CD4-positive, alpha-beta T cell treated with Interleukin-4 for 4 hours (primary cell): Measurements from ENCODE around the gene CRACDL.
"Not testable (repeated sequence)": the region's sequence is repeated elsewhere in the genome, so short reads cannot be mapped to it uniquely, and the experiment has no call there.

Source experiments
- DNase-seq: peaks from one replicate; pipeline ENCODE4 v3.0.0-alpha.2; 2020

The CRACDL gene

DNA sequence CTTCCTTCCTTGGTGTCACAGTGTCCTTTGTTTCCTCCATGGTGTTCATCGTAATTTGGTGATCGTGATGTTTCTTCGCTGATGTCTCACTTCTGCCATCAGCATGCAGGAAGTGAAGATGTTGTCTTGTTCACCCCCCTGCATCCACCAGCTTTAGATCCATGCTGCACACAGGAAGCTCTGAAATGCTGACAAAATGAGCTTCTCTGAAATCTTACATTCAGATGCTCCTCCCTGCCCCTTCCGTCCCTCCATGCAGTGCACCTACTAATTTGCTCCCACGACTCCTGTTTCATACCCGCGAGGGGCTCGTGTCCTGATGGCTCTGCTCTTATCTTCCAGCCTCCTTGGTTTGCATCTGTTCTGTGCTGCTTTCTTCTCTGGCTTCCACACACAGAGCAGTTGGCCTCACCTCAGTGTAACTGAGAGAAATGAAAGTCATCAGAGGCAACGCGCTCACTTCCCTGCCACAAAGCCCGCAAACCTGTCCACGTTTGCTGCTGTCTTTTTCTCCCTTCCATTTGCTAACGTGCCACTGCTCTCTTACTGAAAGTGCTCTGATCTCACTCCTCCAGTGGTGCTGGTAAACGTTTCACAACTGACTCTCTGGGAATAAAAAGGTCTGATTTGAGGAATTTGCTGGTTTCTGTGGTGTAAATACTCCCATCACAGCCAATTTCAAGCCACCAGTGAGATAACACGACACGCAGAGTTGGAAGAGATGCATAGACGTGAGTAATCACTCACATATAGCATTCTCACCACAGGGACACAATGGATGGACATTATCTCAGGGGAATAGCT lies 164.1 kb downstream of the CRACDL start:
- peak; percentile 88 for DNase-seq

GRCh38 chr2:98771264-98771663 lies 164.8 kb downstream of the CRACDL start:
- no peak for DNase-seq

DNA sequence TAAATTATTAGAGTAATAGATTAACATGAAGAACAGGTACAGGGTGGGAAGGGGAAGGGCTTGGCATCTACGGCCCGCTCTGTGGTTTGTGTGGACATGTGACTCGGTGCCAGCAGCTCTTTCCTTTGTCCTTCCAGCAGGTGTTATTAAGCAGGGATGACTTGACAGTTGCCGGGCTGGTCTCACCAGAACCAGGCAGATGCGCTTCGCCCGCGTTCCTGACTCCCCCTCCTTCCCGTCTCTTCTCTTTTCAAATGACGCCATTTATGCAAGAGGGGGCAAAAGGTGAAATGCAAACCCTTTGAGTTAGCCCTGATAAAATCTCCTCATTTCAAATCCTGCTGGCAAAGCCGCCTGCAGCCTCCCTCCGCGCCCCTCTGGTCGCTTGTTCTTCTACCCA lies 166.2 kb downstream of the CRACDL start:
- peak; percentile 33 for DNase-seq

GRCh38 chr2:98769114-98769476 lies 166.9 kb downstream of the CRACDL start:
- no peak for DNase-seq

DNA sequence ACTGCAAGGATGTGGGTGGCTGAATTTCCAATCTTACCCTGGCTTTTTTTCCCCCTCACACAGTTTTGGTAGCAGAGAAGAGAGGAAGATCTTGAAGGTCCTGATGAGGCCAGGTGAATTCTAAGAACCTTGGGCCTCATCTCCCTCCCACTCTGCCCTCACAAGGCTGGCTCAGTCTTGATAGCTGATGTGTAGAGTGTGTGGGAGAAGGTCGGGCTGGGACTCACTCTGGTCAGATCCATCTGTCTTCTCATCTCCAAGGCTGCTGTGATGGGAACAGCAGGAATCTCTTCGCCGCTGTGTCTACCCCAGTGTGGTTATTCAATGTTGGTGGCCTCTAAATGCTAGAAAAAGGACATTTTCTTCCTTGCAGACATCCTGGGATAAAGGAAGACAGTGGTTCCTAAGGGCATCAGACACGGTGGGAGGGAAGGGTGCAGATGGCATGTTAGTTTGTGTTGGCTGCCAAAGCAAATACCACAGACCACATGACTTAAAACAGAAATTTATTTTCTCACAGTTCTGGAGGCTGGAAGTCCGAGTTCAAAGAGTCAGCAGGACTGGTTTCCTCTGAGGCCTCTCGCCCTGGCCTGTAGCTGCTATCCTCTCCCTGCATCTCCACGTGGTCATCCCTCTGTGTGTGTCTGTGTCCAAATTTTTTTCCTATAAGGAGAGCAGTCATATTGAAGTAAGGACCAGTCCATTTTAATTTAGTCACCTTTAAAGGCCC lies 167.5 kb downstream of the CRACDL start:
- peak; percentile 59 for DNase-seq

- no peak for DNase-seq
These were observed 171.5 kb downstream of the CRACDL start for GRCh38 chr2:98764499-98764898.

DNA sequence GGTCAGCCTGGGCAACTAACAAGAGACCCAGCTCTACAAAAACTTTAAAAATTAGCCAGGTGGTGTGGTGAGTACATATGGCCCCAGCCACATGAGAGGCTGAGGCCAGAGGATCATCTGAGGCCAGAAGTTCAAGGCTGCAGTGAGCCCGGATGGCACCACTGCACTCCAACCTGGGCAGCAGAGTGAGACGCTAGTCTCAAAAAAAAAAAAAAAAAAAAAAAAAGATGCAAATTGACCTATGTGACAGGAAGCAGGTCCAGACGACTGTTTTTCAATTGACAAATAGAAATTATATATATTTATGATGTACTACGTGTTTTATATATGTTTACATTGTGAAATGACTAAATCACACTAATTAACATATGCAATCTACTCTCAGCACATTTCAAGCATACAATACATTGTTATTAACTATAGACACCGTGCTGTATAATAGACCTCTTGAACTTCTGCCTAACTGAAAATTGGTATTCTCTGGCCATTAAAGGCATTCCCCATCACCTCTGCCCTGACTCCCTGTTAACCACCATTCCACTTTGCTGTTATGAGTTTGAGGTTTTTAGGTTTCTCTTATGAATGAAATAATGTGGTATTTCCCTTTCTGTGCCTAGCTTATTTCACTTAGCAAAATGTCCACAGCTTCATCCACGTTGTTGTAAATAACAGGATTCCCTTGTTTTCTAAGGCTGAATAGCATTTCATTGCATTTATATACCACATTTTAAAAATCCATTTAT lies 172.6 kb downstream of the CRACDL start:
- no peak for DNase-seq

- no peak for DNase-seq
These were observed 174.1 kb downstream of the CRACDL start for GRCh38 chr2:98761909-98762308.

DNA sequence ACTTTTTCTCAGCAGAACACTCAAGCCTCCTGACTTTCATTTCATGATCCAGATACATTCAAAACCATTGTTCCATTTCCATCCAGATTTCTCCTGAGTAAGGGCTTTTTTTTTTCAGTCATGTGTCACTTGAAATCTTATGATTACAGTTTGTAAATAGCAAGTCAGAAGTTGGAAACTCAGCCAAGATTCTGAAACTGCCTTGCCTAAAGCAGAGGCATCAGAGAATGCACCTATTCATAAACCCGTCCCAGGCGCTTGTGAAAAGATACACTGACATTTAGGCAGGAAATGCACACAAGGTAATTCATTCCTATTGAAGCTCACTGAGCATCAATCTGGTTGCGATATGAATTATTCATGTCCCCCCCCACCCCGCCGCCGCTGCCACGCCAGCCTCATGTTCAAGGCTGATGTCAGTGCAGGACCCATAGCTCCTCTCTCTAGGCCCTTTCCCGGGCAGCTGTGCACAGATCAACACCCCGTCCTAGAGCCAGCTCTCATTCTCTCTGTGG lies 174.7 kb downstream of the CRACDL start:
- DNase-seq, result peak; percentile 69

DNA sequence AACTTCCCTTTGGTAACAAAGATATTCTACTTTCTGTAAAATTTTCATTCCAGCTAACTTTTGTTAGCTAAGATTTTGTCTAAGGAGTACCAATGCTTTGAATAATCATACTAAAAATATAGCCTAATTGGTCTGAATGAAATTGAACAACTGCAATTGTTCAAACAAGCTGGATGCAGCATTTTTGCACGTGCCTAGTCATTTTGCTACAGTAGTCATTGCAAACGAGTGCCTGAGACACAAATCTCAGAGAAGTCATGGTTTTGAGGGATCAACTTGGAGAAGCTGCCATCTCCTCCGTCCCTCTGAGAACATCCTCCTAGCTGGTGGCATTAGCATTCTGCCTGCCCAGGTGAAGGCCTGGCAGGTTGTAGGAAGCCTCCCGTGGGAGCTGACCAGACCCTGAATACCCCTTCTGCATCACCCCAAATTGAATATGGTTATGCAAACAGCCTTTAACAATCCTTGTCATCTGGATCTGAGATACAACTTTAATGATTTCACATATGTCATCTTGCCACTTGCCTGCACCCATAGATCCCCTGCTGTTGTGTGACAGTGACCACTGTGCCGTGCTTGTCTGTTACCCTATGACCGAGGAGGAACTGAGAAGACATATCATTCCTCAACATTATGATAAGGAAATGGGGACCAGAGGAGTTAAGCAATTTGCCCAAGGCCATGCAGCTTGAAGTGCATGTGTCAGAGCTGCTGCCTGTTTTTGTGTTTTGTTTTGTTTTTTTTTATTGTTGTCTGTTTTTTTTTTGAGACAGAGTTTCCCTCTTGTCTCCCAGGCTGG lies 176.0 kb downstream of the CRACDL start:
- DNase-seq, result no peak

DNA sequence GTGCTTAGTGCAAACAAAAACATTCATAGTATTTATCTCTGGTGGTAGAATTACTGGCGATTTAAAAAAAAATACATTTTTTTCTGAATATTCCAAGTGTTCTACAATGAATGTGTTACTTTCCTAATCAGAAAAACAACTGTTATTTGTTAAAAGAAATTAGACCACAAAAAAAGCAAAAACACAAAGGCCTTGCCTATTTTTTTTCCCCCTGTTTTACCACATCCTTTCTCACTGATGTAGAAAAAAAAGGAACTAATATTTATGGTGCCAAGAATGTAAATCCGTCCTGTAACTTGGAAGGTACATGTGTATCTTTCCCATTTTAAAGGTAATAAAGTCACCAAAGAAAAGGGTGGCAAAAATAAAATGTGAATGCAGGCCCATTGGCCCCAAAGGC lies 176.7 kb downstream of the CRACDL start:
- DNase-seq, result peak; percentile 33

- DNase-seq, result peak; percentile 86
These were observed 178.1 kb downstream of the CRACDL start for GRCh38 chr2:98757904-98758421.

GRCh38 chr2:98753801-98754200 lies 182.2 kb downstream of the CRACDL start:
- no peak for DNase-seq

DNA sequence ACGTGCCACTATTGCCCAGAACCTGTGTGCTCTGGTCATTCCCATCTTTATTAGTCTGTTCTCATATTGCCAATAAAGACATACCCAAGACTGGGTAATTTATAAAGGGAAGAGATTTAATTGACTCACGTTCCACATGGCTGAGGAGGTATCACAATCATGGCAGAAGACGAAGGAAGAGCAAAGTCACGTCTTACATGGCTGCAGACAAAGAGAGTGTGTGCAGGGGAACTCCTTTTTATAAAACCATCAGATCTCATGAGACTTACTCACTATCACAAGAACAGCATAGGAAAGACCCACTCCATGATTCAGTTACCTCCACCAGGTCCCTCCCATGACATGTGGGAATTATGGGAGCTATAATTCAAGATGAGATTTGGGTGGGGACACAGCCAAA lies 183.3 kb downstream of the CRACDL start:
- DNase-seq, result not testable (repeated sequence)

- DNase-seq, result no peak
These were observed 184.3 kb downstream of the CRACDL start for GRCh38 chr2:98751748-98752147.

GRCh38 chr2:98750593-98751282 lies 185.3 kb downstream of the CRACDL start:
- DNase-seq, result no peak

DNA sequence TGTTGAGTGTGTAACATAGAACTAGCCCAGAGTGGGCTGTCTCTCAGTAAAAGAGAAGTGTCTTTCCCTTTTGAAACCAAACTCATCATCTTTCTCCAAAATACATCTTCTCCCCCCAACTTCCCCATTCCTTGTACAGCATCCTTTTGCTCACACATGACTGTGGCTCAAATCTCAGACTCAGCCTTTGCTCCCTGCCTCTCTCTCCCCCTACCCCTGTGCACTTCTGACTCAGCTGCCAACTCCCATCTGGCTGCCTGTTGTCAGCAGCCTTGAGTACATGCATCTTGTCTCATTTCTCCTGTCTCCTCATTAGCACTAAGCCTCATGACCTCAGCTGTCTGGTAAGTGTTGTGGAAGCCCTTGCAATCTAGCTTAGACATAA lies 187.0 kb downstream of the CRACDL start:
- no peak for DNase-seq

DNA sequence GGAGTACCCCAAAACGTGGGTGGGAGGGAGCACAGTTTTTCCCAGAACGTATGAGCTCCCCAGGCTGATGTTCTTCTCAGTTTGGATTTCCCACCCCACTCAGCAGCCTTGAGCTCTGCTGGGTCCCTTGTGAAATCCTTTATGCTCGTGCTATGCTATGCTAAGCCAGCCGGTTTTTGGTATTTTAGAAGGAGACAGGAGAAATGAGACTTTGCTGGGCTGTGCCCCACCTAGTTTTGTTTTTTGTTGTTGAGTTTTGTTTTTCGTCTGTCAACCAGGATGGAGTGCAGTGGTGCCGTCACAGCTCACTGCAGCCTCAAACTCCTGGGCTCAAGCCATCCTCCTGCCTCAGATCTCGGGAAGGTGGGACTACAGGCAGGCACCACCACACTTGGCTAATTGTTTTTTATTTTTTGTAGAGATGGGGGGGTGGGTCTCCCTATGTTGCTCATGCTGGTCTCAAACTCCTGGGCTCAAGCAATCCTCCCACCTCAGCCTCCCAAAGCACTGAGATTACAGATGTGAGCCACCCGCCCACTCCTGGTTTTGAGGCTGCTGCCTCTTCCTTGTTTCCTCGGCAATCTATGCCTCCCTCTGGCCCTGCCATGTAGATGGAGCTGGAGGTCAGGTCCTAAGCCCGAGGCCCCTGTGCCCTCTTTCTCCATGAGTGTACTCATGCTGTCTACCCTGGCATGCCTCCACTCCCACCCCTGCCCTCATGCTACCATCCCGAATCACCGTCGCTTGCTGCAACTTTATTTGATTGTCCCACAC lies 187.5 kb downstream of the CRACDL start:
- DNase-seq, result no peak

DNA sequence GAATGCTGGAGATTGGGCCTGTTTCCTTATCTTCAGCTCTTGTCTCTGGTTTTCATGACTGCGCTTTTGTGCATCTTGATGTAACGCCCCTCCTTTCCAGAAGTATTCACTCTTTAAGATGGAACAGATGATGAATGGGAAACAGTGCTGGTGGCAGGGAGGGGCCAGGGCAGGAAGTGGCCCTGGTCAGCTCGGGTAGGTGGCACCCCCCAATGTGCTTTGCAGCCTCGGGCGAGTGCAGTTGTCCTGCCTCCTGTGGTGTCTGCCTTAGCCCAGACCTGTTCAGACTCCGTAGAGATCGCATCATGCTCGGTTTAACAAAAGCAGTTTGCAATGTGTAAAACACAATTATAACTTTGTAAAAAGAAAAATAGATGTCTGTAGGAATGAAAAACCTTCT lies 188.1 kb downstream of the CRACDL start:
- DNase-seq, result no peak

DNA sequence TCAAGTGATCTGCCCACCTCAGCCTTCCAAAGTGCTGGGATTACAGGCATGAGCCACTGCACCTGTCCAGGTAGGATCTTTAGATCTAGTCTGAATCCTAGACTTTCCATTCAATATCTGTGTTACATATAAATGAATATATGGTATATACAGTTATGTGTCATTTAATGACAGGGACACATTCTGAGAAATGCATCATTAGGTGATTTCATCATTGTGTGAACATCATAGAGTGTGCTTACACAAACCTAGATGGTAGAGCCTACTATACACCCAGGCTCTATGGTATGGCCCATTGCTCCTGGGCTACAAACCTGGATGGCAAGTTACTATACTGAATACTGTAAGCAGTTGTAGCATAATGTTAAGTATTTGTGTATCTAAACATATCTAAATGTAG lies 189.6 kb downstream of the CRACDL start:
- DNase-seq, result no peak

DNA sequence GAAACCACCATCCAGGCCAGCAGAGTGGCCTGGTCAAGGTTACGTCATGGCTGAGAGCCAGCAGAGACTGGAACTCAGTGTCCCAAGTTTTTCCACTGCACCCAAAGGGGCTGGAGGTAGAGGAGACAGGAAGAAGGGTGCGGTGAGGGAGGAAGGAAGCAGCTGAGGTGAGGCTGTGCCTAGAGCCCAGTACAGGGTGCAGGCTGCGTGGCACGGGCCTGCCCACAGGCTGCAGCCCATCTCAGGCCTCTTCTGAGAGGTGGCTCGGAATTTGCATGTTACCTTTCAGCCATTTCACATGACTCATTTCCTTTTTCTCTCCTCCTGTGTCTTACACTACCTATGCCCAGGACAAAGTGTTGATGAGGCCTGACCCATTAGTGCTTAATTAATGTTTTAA lies 191.4 kb downstream of the CRACDL start:
- DNase-seq, result no peak
